Measurements from ENCODE around the gene EPM2AIP1.

The EPM2AIP1 gene

GRCh38 chr3:36960502-36960901 lies 32.4 kb downstream of the EPM2AIP1 start:
- no peaks in the 10 kb centered on the region for H3K36me3 ChIP-seq (replicated peaks; ENCODE audit: low read depth, low read length)
- H3K4me2 ChIP-seq (ENCODE audit: low read length) = no peak overlapping the region
- no peaks in the 10 kb centered on the region for H3K9me3 ChIP-seq (ENCODE audit: insufficient read depth, low read length)
- H3K27ac ChIP-seq (ENCODE audit: low read length) = no peak overlapping the region
- H3K9ac ChIP-seq (ENCODE audit: low read length) = no peak overlapping the region
- H4K20me1 ChIP-seq (ENCODE audit: insufficient read depth, low read length) = no peaks in the 10 kb centered on the region
- H2AFZ ChIP-seq (ENCODE audit: low read depth, low read length) = no peak overlapping the region
- no peaks in the 10 kb centered on the region for H3K79me2 ChIP-seq (ENCODE audit: low read length)
- TF ChIP-seq CTCF (IDR thresholded peaks at IDR 0.05; ENCODE audit: low read depth, low read length) = no peak
- no peak for TF ChIP-seq EZH2phosphoT487 (IDR thresholded peaks at IDR 0.05; ENCODE audit: low read depth)
- H3K4me3 ChIP-seq (ENCODE audit: low read length) = no peak overlapping the region
- H3K4me1 ChIP-seq (ENCODE audit: low read length) = peaks cover 48% of the 10 kb centered on the region
- H3K27me3 ChIP-seq (ENCODE audit: low read depth, low read length) = no peaks in the 10 kb centered on the region

- Histone ChIP-seq H3K4me3 (ENCODE audit: low read length) (no peak overlapping the region), H4K20me1 (ENCODE audit: insufficient read depth, low read length) (no peaks in the 10 kb centered on the region), H3K4me1 (ENCODE audit: low read length) (peaks cover 43% of the 10 kb centered on the region), H3K27ac (ENCODE audit: low read length) (no peak overlapping the region), H3K27me3 (ENCODE audit: low read depth, low read length) (no peaks in the 10 kb centered on the region), H3K9me3 (ENCODE audit: insufficient read depth, low read length) (no peaks in the 10 kb centered on the region), H3K9ac (ENCODE audit: low read length) (no peak overlapping the region), H3K4me2 (ENCODE audit: low read length) (no peak overlapping the region), H3K36me3 (replicated peaks; ENCODE audit: low read depth, low read length) (no peaks in the 10 kb centered on the region), H3K79me2 (ENCODE audit: low read length) (no peaks in the 10 kb centered on the region), H2AFZ (ENCODE audit: low read depth, low read length) (no peak overlapping the region)
- TF ChIP-seq EZH2phosphoT487 (IDR thresholded peaks at IDR 0.05; ENCODE audit: low read depth) (no peak), CTCF (IDR thresholded peaks at IDR 0.05; ENCODE audit: low read depth, low read length) (no peak)
Observed at GRCh38 chr3:36959821-36960220, 33.1 kb downstream of the EPM2AIP1 start.

GRCh38 chr3:36957862-36958686 lies 34.9 kb downstream of the EPM2AIP1 start:
- H3K27ac ChIP-seq (ENCODE audit: low read length) = peak overlapping the region; percentile 2; the same call in 1 of the 2 replicates
- H3K79me2 ChIP-seq (ENCODE audit: low read length) = no peaks in the 10 kb centered on the region
- no peaks in the 10 kb centered on the region for H4K20me1 ChIP-seq (ENCODE audit: insufficient read depth, low read length)
- peak overlapping the region; percentile 40 for H3K4me3 ChIP-seq (ENCODE audit: low read length)
- H3K27me3 ChIP-seq (ENCODE audit: low read depth, low read length) = no peaks in the 10 kb centered on the region
- peak overlapping the region; percentile 34 for H3K9ac ChIP-seq (ENCODE audit: low read length)
- no peak for TF ChIP-seq CTCF (IDR thresholded peaks at IDR 0.05; ENCODE audit: low read depth, low read length)
- no peak for TF ChIP-seq EZH2phosphoT487 (IDR thresholded peaks at IDR 0.05; ENCODE audit: low read depth)
- H3K36me3 ChIP-seq (replicated peaks; ENCODE audit: low read depth, low read length) = no peaks in the 10 kb centered on the region
- H3K4me1 ChIP-seq (ENCODE audit: low read length) = peaks cover 37% of the 10 kb centered on the region
- no peaks in the 10 kb centered on the region for H3K9me3 ChIP-seq (ENCODE audit: insufficient read depth, low read length)
- peak overlapping the region; percentile 53 for H3K4me2 ChIP-seq (ENCODE audit: low read length)
- H2AFZ ChIP-seq (ENCODE audit: low read depth, low read length) = peak overlapping the region; percentile 29; the same call in 1 of the 2 replicates

- no peaks in the 10 kb centered on the region for H4K20me1 ChIP-seq (ENCODE audit: insufficient read depth, low read length)
- H3K9me3 ChIP-seq (ENCODE audit: insufficient read depth, low read length) = no peaks in the 10 kb centered on the region
- H3K27me3 ChIP-seq (ENCODE audit: low read depth, low read length) = no peaks in the 10 kb centered on the region
- H3K79me2 ChIP-seq (ENCODE audit: low read length) = no peaks in the 10 kb centered on the region
- no peaks in the 10 kb centered on the region for H3K36me3 ChIP-seq (replicated peaks; ENCODE audit: low read depth, low read length)
- no peak overlapping the region for H3K27ac ChIP-seq (ENCODE audit: low read length)
- no peak overlapping the region for H3K4me3 ChIP-seq (ENCODE audit: low read length)
- no peak overlapping the region for H2AFZ ChIP-seq (ENCODE audit: low read depth, low read length)
- H3K9ac ChIP-seq (ENCODE audit: low read length) = no peak overlapping the region
- no peak overlapping the region for H3K4me2 ChIP-seq (ENCODE audit: low read length)
- peaks cover 37% of the 10 kb centered on the region for H3K4me1 ChIP-seq (ENCODE audit: low read length)
- TF ChIP-seq CTCF (IDR thresholded peaks at IDR 0.05; ENCODE audit: low read depth, low read length) (peak; percentile 77), EZH2phosphoT487 (IDR thresholded peaks at IDR 0.05; ENCODE audit: low read depth) (no peak)
Observed at GRCh38 chr3:36957063-36957462, 35.9 kb downstream of the EPM2AIP1 start.

Measured in OCI-LY3 (cell line).